GM21825 (cell line): ENCODE data around the gene PHF20.
"Not testable (repeated sequence)": the region's sequence is repeated elsewhere in the genome, so short reads cannot be mapped to it uniquely, and the experiment has no call there.

ENCODE experiments used
- ATAC-seq: cut with Tn5 transposase; IDR thresholded peaks from one replicate; pipeline ENCODE4 v1.9.1; 2021; ENCODE audit warnings: mild to moderate bottlenecking, moderate library complexity; ENCODE audit not compliant: unreplicated experiment

The PHF20 gene

GRCh38 chr20:35739294-35740163, 32.3 kb upstream of the PHF20 start:
- ATAC-seq = no peak

DNA sequence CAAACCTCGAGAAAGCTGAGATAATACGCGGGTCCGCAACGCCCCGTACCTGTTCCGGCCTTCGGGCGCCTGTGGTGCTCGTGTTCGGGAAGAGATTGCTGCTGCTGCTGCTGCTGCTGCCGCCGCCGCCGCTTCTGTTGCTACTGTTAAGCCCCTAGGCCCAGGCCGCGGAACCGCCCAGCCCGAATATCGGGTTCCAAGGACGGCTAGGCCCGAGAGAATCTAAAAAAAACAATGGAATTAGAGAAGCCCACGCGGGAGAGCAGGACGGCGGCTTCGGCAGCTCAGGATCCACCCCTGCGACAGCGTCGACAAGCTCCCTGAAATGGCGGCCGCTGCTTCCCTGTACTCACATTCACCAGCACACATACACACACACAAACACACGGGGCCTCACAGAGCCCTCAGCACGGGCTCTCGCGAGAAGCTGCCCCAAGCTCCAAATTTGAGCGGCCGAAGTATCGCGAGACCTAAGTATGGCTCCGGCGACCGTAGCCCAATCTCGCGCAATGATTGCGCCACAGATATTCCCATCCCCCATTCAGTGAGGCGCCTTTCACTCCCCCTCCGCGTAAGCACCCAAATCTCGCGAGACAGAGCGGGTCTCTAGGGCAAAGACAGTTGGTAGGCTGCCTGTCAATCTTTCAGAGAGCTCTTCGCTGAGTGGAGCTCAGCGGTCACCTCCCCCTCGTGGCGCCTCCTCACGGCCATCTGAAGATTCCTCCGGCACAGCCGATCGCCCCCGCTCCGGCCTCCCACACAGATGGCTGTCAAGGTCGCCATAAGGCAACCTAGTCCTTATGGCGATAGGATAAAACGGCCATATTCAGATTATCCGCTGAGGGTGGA, 29.7 kb upstream of the PHF20 start, which contains the start of gene RBM39:
RBM39 (minus strand) TSS at position 369 of the 849 bp plus-strand sequence. CDS start 1,386 bp downstream, outside the sequence.
- ATAC-seq = peak; percentile 84

DNA sequence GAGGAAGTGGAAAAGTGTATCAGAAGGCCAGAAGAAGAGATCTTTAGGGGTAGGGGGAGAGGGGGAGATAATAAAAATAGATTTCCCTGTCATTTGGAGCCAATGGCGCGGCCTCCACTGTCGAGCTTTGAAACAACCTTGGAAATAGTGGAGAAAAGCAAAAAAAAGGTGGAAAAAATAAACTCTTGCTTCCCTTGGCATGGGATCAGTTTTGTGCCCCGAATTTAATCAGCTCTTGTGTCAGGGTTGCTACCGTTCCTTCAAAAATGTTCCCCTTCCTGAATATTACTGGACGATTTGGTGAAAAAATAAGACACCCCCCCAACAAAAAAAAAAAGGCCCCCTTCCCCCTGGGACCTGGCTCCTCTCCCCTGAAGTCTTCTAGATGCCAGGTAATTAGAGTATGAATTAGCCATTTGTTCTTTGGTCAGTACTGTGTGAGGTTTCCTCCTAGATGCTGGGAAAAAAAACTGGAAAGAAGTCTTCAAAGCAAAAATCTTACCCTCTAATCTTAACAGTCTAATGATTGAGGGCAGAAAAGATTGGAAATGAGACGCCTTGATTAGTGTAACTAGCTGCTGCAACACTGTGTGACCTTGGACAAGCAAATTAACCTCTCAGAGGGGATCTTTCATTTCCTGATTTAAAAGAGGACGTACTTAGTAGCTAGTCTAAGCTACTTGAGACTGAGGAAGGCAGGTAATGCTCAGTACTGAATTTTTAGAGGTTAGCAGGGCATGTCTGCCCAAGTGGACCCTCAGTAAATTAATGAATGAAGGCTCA, 28.9 kb upstream of the PHF20 start:
- no peak for ATAC-seq

DNA sequence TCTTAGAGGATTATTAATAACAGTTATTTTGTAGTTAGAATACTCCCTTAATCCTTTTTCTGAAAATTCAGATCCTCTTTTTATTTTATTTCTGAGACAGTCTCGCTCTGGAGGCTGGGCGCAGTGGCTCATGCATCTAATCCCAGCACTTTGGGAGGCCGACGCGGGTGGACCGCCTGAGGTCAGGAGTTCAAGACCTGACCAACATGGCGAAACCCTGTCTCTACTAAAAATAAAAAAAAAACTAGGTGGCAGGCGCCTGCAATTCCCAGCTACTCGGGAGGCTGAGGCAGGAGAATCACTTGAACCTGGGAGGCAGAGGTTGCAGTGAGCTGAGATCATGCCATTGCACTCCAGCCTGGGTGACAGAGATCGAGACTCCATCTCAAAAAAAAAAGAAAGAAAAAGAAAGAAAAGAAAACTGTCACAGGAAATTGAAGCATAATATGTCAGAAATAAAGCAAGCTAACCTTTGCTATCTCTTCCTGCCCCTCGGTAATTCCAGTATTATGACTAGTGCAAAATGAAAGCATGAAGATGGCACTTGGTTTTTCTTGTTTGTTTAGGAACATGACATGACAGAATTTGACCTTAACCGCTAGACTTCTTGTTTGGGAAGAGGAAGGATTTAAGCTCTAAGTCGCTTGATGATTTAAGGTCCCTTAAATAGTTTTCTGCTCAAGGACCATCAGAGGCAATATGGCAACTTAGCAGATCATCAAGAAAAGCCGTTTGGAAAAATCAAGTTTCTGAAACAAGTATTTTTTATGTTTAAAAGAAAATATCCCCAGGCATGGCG, 27.9 kb upstream of the PHF20 start:
- no peak for ATAC-seq

DNA sequence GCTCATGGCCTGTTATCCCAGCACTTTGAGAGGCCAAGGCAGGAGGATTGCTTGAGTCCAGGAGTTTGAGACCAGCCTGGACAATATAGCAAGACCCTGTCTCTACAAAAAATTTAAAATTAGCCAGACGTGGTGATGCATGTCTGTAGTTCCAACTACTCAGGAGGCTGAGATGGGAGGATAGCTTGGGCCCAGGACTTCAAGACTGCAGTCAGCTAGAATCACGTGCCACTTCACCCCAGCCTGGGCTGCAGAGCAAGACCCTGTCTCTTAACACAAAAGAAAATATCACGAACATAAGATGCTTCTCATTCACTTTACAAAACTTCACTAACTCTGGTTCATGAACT, 27.3 kb upstream of the PHF20 start:
- ATAC-seq = not testable (repeated sequence)

GRCh38 chr20:35750611-35751010, 21.2 kb upstream of the PHF20 start:
- ATAC-seq = no peak

- ATAC-seq = no peak
These were observed 15.4 kb upstream of the PHF20 start for GRCh38 chr20:35756404-35756803.

- ATAC-seq = no peak
These were observed 14.6 kb upstream of the PHF20 start for GRCh38 chr20:35757098-35757705.

DNA sequence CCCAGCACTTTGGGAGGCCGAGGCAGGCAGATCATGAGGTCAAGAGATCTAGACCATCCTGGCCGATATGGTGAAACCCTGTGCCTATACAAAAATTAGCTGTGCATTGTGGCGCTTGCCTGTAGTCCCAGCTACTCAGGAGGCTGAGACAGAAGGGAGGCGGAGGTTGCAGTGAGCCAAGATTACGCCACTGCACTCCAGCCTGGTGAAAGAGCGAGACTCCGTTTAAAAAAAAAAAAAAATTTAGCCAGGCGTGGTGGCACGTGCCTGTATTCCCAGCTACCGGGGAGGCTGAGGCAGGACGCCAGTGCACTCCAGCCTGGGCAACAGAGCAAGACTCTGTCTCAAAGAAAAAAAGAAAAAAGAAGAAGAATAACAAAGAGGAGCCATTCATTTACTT, 10.3 kb upstream of the PHF20 start:
- not testable (repeated sequence) for ATAC-seq

DNA sequence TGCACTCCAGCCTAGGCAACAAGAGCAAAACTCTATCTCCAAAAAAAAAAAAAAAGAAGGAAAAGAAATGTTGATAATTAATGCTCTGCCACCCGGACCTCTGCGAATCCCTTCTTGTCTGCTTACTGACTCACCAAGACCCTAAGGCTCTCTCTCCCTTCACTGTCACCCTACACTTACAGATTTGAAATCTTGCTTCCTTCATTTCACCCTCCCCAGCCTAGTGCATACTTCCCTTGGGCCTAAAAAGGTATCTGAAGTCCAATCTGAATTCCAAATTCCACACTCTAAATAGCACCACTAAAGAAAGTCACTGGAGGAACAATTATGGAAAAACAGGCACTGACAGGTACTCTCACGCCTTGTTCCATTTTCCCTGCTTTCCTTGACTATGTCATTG, 9.4 kb upstream of the PHF20 start:
- no peak for ATAC-seq

DNA sequence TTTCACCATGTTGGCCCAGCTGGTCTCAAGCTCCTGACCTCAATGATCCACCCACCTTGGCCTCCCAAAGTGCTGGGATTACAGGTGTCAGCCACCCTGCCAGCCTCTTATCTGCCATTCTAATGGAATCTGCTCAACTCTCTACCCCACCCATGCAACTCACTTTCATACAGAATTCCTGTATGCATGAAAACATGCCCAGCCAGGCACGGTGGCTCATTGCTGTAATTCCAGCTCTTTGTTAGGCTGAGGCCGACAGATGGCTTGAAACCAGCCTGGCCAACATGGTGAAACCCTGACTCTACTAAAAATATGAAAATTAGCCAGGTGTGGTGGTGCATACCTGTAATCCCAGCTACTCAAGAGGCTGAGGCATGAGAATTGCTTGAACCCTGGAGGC, 6.9 kb upstream of the PHF20 start:
- not testable (repeated sequence) for ATAC-seq

- ATAC-seq = no peak
These were observed 5.0 kb upstream of the PHF20 start for GRCh38 chr20:35766843-35767242.

GRCh38 chr20:35767683-35768481, 3.9 kb upstream of the PHF20 start:
- ATAC-seq = peak; percentile 49

DNA sequence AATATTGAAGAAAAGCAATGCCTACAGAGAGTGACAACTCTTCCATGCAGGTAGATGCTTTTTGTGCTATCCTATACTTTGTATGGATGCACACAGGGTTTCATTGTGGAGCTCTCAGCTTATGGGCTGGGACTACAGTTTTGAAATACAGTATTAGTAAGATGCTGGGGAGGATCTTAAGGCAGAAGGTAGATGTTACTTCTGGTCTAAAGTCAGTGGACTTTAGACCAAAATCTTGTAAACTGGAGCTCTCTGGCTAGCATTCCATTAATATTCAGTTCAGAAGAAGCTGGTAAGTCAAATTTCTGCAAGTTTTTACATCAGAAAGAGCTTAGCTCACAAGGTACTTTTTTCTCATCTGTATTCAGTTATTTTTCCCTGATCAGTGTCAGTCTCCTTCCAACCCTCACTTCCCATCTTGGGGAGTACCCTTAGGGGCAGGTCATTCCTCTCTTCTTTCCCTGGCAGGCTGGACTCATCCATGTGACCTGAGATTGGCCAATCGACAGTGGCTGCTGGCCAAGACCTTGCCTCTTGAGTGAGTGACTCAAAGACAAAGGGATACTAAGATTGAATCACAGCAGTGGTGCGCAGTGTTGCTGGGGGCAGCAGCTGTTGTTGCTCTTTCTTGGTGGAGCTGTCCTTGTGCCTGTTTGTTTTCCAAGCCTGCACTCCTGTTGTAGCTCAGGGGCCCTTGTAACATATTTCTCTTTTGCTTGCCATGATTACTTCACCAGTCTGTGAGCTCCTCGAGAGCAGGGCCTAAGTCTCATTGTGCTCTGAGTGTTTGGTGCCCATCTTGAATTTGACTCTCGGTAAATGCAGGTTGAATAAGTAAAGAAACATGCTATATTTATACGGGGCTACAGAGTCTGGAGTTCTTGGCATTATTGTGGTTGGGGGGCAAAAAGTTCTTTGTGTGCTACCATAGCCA, 2.8 kb upstream of the PHF20 start:
- ATAC-seq = no peak

DNA sequence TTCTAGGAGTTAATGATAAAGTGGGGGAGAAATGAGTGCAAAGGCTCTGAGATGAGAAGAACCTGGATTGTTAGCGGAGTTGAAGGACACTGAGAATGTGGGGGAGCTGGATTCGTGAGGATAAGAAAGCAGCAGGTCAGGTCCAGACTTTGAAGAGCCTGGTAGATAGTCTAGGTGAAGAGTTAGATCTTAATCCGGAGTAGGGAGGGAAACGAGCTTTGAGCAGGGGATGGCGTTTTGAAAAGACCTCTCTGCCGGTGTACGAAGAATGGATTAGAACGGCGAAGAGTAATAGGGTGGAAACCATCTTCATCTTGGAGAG, 487 bp upstream of the PHF20 start:
- no peak for ATAC-seq

- no peak for ATAC-seq
These were observed 796 bp downstream of the PHF20 start for GRCh38 chr20:35772563-35773058.

DNA sequence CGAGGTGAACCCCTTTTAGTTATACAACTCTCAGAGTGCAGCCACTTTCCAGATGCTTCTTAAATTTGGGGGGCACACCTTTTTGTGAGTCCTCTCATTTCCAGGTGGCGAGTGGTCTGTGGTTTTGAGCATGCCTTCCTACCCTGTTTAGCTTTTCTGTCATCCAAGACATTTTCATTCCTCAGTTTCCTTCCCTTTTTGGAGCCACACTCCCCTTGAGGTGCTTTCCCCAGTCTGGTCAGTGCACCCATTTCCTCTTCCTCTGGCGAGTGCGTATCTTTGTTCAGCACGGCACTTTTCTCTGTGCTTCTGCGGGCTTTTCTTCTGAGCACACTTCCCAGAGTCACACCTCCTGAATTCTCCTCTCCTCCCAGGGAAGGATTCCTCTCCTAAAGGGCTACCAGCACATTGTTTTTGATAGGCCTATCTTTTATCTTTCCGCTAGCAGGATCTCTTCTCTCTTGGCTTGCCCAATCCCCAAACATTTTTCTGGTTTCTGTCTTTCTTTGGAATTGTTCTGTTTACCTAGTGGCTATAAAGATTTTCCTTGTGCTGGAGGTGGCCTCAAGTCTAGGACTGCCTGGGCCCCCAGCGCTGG, 1.4 kb downstream of the PHF20 start:
- ATAC-seq = no peak

- no peak for ATAC-seq
These were observed 2.6 kb downstream of the PHF20 start for GRCh38 chr20:35774391-35774790.
